Thoracic aorta (tissue), 2 donors: ENCODE measurements around the gene DENND1B. TPM values are rescaled to one million over a fixed set of nuclear protein-coding genes. Genes with fewer than 3 reads are reported as not detected.

Experiments
- ATAC-seq: fragments of 150-250 bp; one replicate; pipeline ENCODE4 v1.8.0; 2017; ENCODE audit warnings: low read depth; ENCODE audit not compliant: insufficient number of reproducible peaks, low FRiP score
- DNase-seq: peaks from one replicate; pipeline ENCODE4 v3.0.0-alpha.2; 2020; ENCODE audit warnings: low spot score
- H3K27ac ChIP-seq, 2 donors: fragments of 200-600 bp; sonication (generic); 1 replicate in 1 of 2; 2 replicates in 1 of 2; pipeline ENCODE4 v1.5.1; 2016; ENCODE audit warnings: mild to moderate bottlenecking in 2 of 2, moderate library complexity in 2 of 2
- H3K27me3 ChIP-seq: fragments of 200-600 bp; sonication (generic); replicated peaks from 2 replicates; pipeline ENCODE4 v1.6.0; 2016; ENCODE audit warnings: mild to moderate bottlenecking; ENCODE audit not compliant: insufficient read depth
- H3K36me3 ChIP-seq: fragments of 200-600 bp; sonication (generic); one replicate; pipeline ENCODE4 v1.5.1; 2016
- H3K4me1 ChIP-seq, 2 donors: fragments of 200-600 bp; sonication (generic); 1 replicate in 1 of 2; 2 replicates in 1 of 2; pipeline versions ENCODE4 v1.5.1 to v1.6.0; 2016; ENCODE audit warnings: low read depth in 2 of 2, mild to moderate bottlenecking in 1 of 2; ENCODE audit not compliant: control insufficient read depth in 1 of 2
- H3K4me3 ChIP-seq: fragments of 200-600 bp; sonication (generic); 2 replicates; pipeline ENCODE4 v1.5.1; 2016; ENCODE audit warnings: mild to moderate bottlenecking
- H3K9me3 ChIP-seq: fragments of 200-600 bp; sonication (generic); 2 replicates; pipeline ENCODE4 v1.5.1; 2016
- total RNA-seq, 2 donors: library from RNA; depleted of rRNA; stranded (reverse); fragments of >200 nt; gene quantifications; one replicate each; pipeline versions ENCODE4 v1.1.0 to v1.2.3, GENCODE V29; 2016
- TF ChIP-seq, protein P1 (sequence below): fragments of 200-600 bp; sonication (generic); IDR thresholded peaks from one replicate; pipeline ENCODE4 v1.5.1; 2019; ENCODE audit warnings: antibody characterized with exemption

Gene DENND1B
- total RNA-seq, 2 donors from 2014 or later, result 9.6 to 17.2 TPM

DNA sequence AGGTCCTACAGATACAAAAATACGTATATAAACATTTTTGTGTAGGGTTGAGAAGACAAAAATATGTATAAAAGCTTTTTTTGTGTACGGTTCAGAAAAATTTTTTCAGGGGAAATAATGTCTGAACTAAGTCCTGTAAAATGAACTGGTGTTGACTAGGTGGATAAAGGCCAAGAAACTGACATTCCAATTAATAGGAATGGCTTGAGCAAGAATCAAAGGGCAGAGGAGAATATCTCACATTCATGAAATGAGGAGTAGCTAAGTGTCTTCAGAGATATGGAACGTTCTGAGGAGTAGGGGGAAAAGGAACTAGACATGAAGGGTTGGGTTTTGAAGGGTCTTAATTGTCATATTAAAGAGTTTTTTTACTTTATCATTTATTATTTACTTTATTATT, 231.2 kb downstream of the DENND1B start:
- Histone ChIP-seq H3K27me3 (no peaks in the 10 kb centered on the region), H3K4me1 (no peaks in the 10 kb centered on the region), H3K4me3 (no peak overlapping the region), H3K9me3 (no peaks in the 10 kb centered on the region), H3K27ac (no peak overlapping the region), H3K36me3 (no peaks in the 10 kb centered on the region)
- ATAC-seq (no peak), DNase-seq (no peak)
- TF ChIP-seq, protein P1, sequence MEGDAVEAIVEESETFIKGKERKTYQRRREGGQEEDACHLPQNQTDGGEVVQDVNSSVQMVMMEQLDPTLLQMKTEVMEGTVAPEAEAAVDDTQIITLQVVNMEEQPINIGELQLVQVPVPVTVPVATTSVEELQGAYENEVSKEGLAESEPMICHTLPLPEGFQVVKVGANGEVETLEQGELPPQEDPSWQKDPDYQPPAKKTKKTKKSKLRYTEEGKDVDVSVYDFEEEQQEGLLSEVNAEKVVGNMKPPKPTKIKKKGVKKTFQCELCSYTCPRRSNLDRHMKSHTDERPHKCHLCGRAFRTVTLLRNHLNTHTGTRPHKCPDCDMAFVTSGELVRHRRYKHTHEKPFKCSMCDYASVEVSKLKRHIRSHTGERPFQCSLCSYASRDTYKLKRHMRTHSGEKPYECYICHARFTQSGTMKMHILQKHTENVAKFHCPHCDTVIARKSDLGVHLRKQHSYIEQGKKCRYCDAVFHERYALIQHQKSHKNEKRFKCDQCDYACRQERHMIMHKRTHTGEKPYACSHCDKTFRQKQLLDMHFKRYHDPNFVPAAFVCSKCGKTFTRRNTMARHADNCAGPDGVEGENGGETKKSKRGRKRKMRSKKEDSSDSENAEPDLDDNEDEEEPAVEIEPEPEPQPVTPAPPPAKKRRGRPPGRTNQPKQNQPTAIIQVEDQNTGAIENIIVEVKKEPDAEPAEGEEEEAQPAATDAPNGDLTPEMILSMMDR, result no peak

DNA sequence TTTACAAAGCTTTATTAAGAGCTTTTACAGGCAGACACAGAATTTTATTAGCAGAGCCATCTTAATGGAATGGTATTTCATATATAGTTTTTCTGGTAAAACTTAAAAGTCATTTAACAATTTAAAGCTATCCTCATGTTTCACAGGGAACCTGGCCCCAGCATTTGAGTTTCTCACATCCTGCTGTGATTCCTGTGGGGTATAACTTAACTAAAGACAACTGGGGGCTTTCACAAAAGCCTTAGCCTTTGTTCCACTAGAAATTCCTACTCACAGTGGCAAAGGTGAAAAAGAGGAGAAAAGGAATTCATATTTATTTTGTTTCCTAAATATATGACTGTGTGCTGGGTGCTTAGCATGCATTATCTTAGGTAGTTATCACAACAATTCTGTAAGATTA, 233.9 kb downstream of the DENND1B start:
- TF ChIP-seq, protein P1, result no peak
- no peaks in the 10 kb centered on the region for H3K36me3 ChIP-seq
- H3K27ac ChIP-seq, result no peak overlapping the region
- H3K4me3 ChIP-seq, result no peak overlapping the region
- ATAC-seq, result no peak
- H3K27me3 ChIP-seq, result no peaks in the 10 kb centered on the region
- no peak for DNase-seq
- H3K4me1 ChIP-seq, result no peaks in the 10 kb centered on the region
- no peaks in the 10 kb centered on the region for H3K9me3 ChIP-seq

GRCh38 chr1:197526736-197527371, 248.4 kb downstream of the DENND1B start:
- no peaks in the 10 kb centered on the region for H3K4me1 ChIP-seq
- H3K27ac ChIP-seq, result no peak overlapping the region
- no peaks in the 10 kb centered on the region for H3K9me3 ChIP-seq
- no peak overlapping the region for H3K4me3 ChIP-seq
- H3K27me3 ChIP-seq, result no peaks in the 10 kb centered on the region
- H3K36me3 ChIP-seq, result no peaks in the 10 kb centered on the region
- DNase-seq, result no peak
- TF ChIP-seq, protein P1, result peak; percentile 72
- no peak for ATAC-seq

GRCh38 chr1:197521118-197521739, 254.1 kb downstream of the DENND1B start:
- no peak overlapping the region for H3K27ac ChIP-seq
- no peaks in the 10 kb centered on the region for H3K4me1 ChIP-seq
- H3K9me3 ChIP-seq, result no peaks in the 10 kb centered on the region
- ATAC-seq (no peak), DNase-seq (no peak)
- no peaks in the 10 kb centered on the region for H3K27me3 ChIP-seq
- no peak overlapping the region for H3K4me3 ChIP-seq
- TF ChIP-seq, protein P1, result peak; percentile 34
- no peaks in the 10 kb centered on the region for H3K36me3 ChIP-seq

DNA sequence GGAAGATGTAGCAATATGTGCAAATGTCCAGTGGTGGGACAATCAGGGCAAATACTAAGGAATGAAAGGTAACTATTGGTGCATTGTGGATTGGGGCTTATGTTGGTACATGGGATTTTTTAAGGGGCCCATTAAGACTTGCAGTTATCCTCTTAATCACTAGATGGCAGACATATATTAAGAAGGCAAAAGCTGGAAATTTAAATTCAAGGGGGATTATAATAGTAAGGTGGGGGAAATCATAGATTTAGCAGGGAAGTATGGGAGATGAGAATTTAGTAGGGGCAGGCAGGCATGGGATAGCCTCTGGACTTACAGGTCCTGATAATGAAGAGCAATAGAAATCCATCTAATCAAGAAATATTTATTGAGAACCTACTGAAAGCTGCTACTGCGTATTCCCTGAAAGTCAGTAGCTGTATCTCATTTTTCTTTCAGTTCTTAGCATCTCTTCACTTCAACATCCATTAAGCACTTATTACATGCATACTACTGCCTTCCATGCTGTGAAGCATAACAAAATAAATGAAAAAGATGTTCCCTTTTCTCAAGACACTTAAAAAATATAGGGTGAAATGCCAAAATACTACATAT, 255.4 kb downstream of the DENND1B start:
- TF ChIP-seq, protein P1, result no peak
- no peak for DNase-seq
- H3K27ac ChIP-seq, result no peak overlapping the region
- ATAC-seq, result no peak
- H3K27me3 ChIP-seq, result no peaks in the 10 kb centered on the region
- H3K4me1 ChIP-seq, result no peaks in the 10 kb centered on the region
- no peaks in the 10 kb centered on the region for H3K36me3 ChIP-seq
- no peaks in the 10 kb centered on the region for H3K9me3 ChIP-seq
- H3K4me3 ChIP-seq, result no peak overlapping the region
